Suprapubic skin (tissue), 4 donors: ENCODE data around the gene CEP120. TPM values are rescaled to one million over a fixed set of nuclear protein-coding genes. Genes with fewer than 3 reads are reported as not detected.
A peak's percentile ranks its signal among the peaks of the same experiment; 100 is the strongest.

Experiments
- DNase-seq, 2 donors: peaks; one replicate each; pipeline ENCODE4 v3.0.0-alpha.2; 2019; ENCODE audit warnings: low spot score in 2 of 2
- H3K27ac ChIP-seq: fragments of 200-600 bp; sonication (generic); one replicate; pipeline ENCODE4 v1.5.1; 2019
- H3K27me3 ChIP-seq: fragments of 200-600 bp; sonication (generic); one replicate; pipeline ENCODE4 v1.5.1; 2019
- H3K36me3 ChIP-seq: fragments of 200-600 bp; sonication (generic); one replicate; pipeline ENCODE4 v1.5.1; 2019
- H3K4me1 ChIP-seq: fragments of 200-600 bp; sonication (generic); one replicate; pipeline ENCODE4 v1.5.1; 2019
- H3K4me3 ChIP-seq: fragments of 200-600 bp; sonication (generic); one replicate; pipeline ENCODE4 v1.5.1; 2019; ENCODE audit warnings: mild to moderate bottlenecking
- H3K9me3 ChIP-seq: fragments of 200-600 bp; sonication (generic); one replicate; pipeline ENCODE4 v1.5.1; 2019
- EP300 ChIP-seq: sonication (generic); formaldehyde crosslinking; IDR thresholded peaks from one replicate; pipeline ENCODE4 v1.6.1; 2017; ENCODE audit warnings: antibody characterized with exemption
- POLR2A ChIP-seq, 2 donors: fragments of 450-650 bp; IDR thresholded peaks; one replicate each; pipeline ENCODE4 v1.6.1; 2017; ENCODE audit warnings: antibody characterized with exemption in 2 of 2, mild to moderate bottlenecking in 2 of 2, moderate library complexity in 2 of 2
- POLR2AphosphoS5 ChIP-seq, 3 donors: sonication (generic); formaldehyde crosslinking; IDR thresholded peaks; one replicate each; pipeline ENCODE4 v1.6.1; 2017; ENCODE audit warnings: antibody characterized with exemption in 3 of 3
- WGBS: methylation state at CpG from one replicate; pipeline ENCODE4 v1.1.5; 2018; 5-methylcytosine and 5-hydroxymethylcytosine counted together
- total RNA-seq, 4 donors: library from RNA; depleted of rRNA; stranded (reverse); fragments of >200 nt; gene quantifications; one replicate each; pipeline ENCODE4 v1.1.0, GENCODE V29; 2016
- TF ChIP-seq, protein P1 (sequence below), 2 donors: fragments of 200-600 bp in 1 of 2; fragments of 450-650 bp in 1 of 2; sonication (generic) in 1 of 2; IDR thresholded peaks; one replicate each; pipeline ENCODE4 v1.5.1; 2016 to 2019; ENCODE audit warnings: antibody characterized with exemption in 2 of 2, mild to moderate bottlenecking in 1 of 2, moderate library complexity in 1 of 2

Gene CEP120
- total RNA-seq, 4 donors from 2014 or later = 5.7 to 18.3 (median 10.7) TPM

DNA sequence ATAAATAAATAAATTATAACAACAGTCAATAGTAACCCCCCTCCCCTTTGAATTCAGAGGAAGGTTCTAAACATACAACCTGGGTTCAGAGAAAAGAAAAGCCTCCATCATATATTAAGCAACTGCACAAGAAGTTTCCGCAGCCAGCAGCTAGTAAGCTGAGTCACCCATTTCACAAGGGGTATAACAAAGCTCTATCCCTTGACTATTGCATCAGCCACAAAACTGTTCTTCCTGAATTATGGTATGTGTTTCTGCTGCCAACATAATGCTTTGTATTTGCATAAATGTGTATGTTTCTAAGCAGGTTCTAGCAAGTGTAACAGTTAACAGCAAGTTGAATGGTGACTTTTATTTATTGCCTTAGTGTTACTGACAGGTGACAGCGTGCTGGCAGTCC, 6.8 kb upstream of the CEP120 start:
- Histone ChIP-seq H3K4me1 (peaks cover 11% of the 10 kb centered on the region), H3K9me3 (no peaks in the 10 kb centered on the region), H3K36me3 (no peaks in the 10 kb centered on the region), H3K27me3 (no peaks in the 10 kb centered on the region), H3K27ac (no peak overlapping the region), H3K4me3 (peak overlapping the region; percentile 30)
- 69% methylated on average over 2 of the region's 2 CpGs for WGBS
- TF ChIP-seq POLR2AphosphoS5 (IDR thresholded peaks at IDR 0.05) = peak in 1 of 3 donors; percentile 33
- no peak for TF ChIP-seq POLR2A (IDR thresholded peaks at IDR 0.05)
- no peak for TF ChIP-seq EP300
- TF ChIP-seq, protein P1, sequence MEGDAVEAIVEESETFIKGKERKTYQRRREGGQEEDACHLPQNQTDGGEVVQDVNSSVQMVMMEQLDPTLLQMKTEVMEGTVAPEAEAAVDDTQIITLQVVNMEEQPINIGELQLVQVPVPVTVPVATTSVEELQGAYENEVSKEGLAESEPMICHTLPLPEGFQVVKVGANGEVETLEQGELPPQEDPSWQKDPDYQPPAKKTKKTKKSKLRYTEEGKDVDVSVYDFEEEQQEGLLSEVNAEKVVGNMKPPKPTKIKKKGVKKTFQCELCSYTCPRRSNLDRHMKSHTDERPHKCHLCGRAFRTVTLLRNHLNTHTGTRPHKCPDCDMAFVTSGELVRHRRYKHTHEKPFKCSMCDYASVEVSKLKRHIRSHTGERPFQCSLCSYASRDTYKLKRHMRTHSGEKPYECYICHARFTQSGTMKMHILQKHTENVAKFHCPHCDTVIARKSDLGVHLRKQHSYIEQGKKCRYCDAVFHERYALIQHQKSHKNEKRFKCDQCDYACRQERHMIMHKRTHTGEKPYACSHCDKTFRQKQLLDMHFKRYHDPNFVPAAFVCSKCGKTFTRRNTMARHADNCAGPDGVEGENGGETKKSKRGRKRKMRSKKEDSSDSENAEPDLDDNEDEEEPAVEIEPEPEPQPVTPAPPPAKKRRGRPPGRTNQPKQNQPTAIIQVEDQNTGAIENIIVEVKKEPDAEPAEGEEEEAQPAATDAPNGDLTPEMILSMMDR (IDR thresholded peaks at IDR 0.05) = no peak
- no peak for DNase-seq

- DNase-seq = no peak
- Histone ChIP-seq H3K4me1 (peaks cover 11% of the 10 kb centered on the region), H3K27me3 (no peaks in the 10 kb centered on the region), H3K9me3 (no peaks in the 10 kb centered on the region), H3K36me3 (no peaks in the 10 kb centered on the region), H3K27ac (no peak overlapping the region), H3K4me3 (no peak overlapping the region)
- 82% methylated on average over 3 of the region's 3 CpGs for WGBS
- TF ChIP-seq POLR2A (IDR thresholded peaks at IDR 0.05) = no peak
- TF ChIP-seq, protein P1 (IDR thresholded peaks at IDR 0.05) = no peak
- TF ChIP-seq EP300 = no peak
- no peak for TF ChIP-seq POLR2AphosphoS5 (IDR thresholded peaks at IDR 0.05)
Measured at GRCh38 chr5:123429221-123429954, 6.2 kb upstream of the CEP120 start.

DNA sequence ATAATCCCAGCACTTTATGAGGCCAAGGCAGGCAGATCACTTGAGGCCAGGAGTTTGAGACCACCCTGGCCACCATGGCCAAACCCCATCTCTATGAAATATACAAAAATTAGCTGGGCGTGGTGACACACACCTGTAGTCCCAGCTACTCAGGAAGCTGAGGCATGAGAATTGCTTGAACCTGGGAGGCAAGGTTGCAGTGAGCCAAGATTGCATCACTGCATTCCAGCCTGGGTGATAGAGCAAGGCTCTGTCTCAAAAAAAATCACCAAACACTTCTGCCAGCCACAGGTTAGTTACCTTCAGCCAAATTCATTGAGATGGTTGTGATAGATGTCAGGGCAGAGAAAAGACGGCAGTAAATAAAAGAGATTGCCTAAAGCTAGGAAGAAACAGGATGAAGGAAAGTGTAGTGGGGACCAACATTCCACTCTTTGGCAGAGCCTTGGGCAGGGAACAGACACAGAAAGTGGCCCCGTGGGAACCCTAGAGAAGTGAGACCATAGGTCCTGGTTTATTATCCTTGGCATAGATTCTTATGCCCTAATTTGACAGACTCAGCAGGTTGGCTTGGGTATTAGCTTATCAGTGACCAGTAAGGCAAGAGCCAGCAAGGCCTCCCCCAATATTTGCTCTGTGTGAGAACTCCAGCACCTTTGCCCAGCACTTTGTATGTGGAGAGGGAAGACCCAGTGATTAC, 5.5 kb upstream of the CEP120 start:
- H3K27me3 ChIP-seq = no peaks in the 10 kb centered on the region
- 76% methylated on average over 3 of the region's 3 CpGs for WGBS
- no peaks in the 10 kb centered on the region for H3K36me3 ChIP-seq
- H3K4me3 ChIP-seq = no peak overlapping the region
- TF ChIP-seq, protein P1 (IDR thresholded peaks at IDR 0.05) = no peak
- no peak for TF ChIP-seq EP300
- TF ChIP-seq POLR2A (IDR thresholded peaks at IDR 0.05) = no peak
- no peak for TF ChIP-seq POLR2AphosphoS5 (IDR thresholded peaks at IDR 0.05)
- H3K4me1 ChIP-seq = peaks cover 17% of the 10 kb centered on the region
- no peak for DNase-seq
- H3K9me3 ChIP-seq = no peaks in the 10 kb centered on the region
- H3K27ac ChIP-seq = no peak overlapping the region

GRCh38 chr5:123427281-123427680, 4.1 kb upstream of the CEP120 start:
- no peak for DNase-seq
- Histone ChIP-seq H3K4me3 (no peak overlapping the region), H3K4me1 (peaks cover 19% of the 10 kb centered on the region), H3K36me3 (no peaks in the 10 kb centered on the region), H3K9me3 (no peaks in the 10 kb centered on the region), H3K27me3 (no peaks in the 10 kb centered on the region), H3K27ac (no peak overlapping the region)
- TF ChIP-seq, protein P1 (IDR thresholded peaks at IDR 0.05) = no peak
- no peak for TF ChIP-seq POLR2AphosphoS5 (IDR thresholded peaks at IDR 0.05)
- TF ChIP-seq POLR2A (IDR thresholded peaks at IDR 0.05) = no peak
- no peak for TF ChIP-seq EP300
- 86% methylated on average over 2 of the region's 2 CpGs for WGBS

DNA sequence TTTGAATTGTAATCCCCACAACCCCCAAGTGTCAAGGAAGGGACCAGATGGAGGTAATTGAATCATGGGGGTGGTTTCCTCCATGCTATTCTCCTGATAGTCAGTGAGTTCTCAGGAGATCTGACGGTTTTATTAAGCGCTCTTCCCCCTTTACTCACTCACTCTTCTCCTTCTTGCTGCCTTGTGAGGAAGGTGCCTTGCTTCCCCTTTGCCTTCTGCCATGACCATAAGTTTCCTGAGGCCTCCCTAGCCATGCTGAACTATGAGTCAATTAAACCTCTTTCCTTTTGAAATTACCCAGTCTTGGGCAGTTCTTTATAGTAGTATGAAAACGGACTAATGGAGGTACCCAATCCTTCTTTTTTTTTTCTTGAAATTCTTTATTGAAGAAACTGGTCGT, 2.2 kb upstream of the CEP120 start:
- H3K27ac ChIP-seq = no peak overlapping the region
- 85% methylated on average over 4 of the region's 4 CpGs for WGBS
- peaks cover 33% of the 10 kb centered on the region for H3K4me1 ChIP-seq

More for the DNA sequence above, 2.2 kb upstream of the CEP120 start:
- Histone ChIP-seq H3K36me3 (no peaks in the 10 kb centered on the region), H3K9me3 (no peaks in the 10 kb centered on the region), H3K27me3 (no peaks in the 10 kb centered on the region), H3K4me3 (no peak overlapping the region)
- no peak for DNase-seq
- TF ChIP-seq POLR2AphosphoS5 (IDR thresholded peaks at IDR 0.05) = no peak
- TF ChIP-seq EP300 = no peak
- TF ChIP-seq, protein P1 (IDR thresholded peaks at IDR 0.05) = no peak
- TF ChIP-seq POLR2A (IDR thresholded peaks at IDR 0.05) = no peak
